HEK293T (cell line): ENCODE results near the gene SNX8.

Experiments
- CTCF ChIA-PET: fragments of 350-600 bp; formaldehyde crosslinking; extraction: SDS; loops from one replicate; lab custom pipeline; 2021; ENCODE audit warnings: antibody characterized with exemption, inconsistent platforms; lab: Yijun Ruan, JAX
- POLR2A ChIA-PET: fragments of 350-600 bp; formaldehyde crosslinking; extraction: SDS; loops from one replicate; lab custom pipeline; 2020; ENCODE audit warnings: antibody characterized with exemption, inconsistent platforms; lab: Yijun Ruan, JAX
- DNase-seq: peaks from one replicate; pipeline ENCODE4 v3.0.0; 2012; ENCODE audit warnings: mixed read lengths; ENCODE audit errors: extremely low spot score
- ARNT ChIP-seq: fragments of 450-650 bp; IDR thresholded peaks from 2 replicates; pipeline ENCODE4 v1.6.1; 2017; ENCODE audit warnings: mild to moderate bottlenecking
- BHLHE40 ChIP-seq: fragments of 450-650 bp; IDR thresholded peaks from 2 replicates; pipeline ENCODE4 v1.6.1; 2016; ENCODE audit warnings: mild to moderate bottlenecking, moderate library complexity, borderline replicate concordance
- CTBP1 ChIP-seq: fragments of 450-650 bp; IDR thresholded peaks from 2 replicates; pipeline ENCODE4 v1.6.1; 2016; ENCODE audit warnings: borderline replicate concordance
- ELF4 ChIP-seq: fragments of 450-650 bp; IDR thresholded peaks from 2 replicates; pipeline ENCODE4 v1.6.1; 2017; ENCODE audit warnings: antibody characterized with exemption
- FOXA1 ChIP-seq: fragments of 450-650 bp; IDR thresholded peaks from 2 replicates; pipeline ENCODE4 v1.6.1; 2016; ENCODE audit warnings: mild to moderate bottlenecking
- FOXK2 ChIP-seq: fragments of 450-650 bp; IDR thresholded peaks from 2 replicates; pipeline ENCODE4 v1.6.1; 2016; ENCODE audit warnings: mild to moderate bottlenecking
- FOXM1 ChIP-seq: fragments of 450-650 bp; IDR thresholded peaks from 2 replicates; pipeline ENCODE4 v1.6.1; 2017; ENCODE audit warnings: mild to moderate bottlenecking, borderline replicate concordance
- HDGF ChIP-seq: fragments of 450-650 bp; IDR thresholded peaks from 2 replicates; pipeline ENCODE4 v1.6.1; 2017; ENCODE audit warnings: antibody characterized with exemption, borderline replicate concordance
- L3MBTL2 ChIP-seq: fragments of 450-650 bp; conservative IDR thresholded peaks from 2 replicates; pipeline ENCODE4 v1.6.1; 2016; ENCODE audit warnings: mild to moderate bottlenecking
- LEF1 ChIP-seq: fragments of 450-650 bp; IDR thresholded peaks from 2 replicates; pipeline ENCODE4 v1.6.1; 2017; ENCODE audit warnings: mild to moderate bottlenecking, borderline replicate concordance
- NFRKB ChIP-seq: fragments of 450-650 bp; IDR thresholded peaks from 2 replicates; pipeline ENCODE4 v1.6.1; 2016; ENCODE audit warnings: mild to moderate bottlenecking, moderate library complexity
- SP1 ChIP-seq: fragments of 450-650 bp; IDR thresholded peaks from 2 replicates; pipeline ENCODE4 v1.6.1; 2017
- SUZ12 ChIP-seq: fragments of 450-650 bp; IDR thresholded peaks from 2 replicates; pipeline ENCODE4 v1.6.1; 2016; ENCODE audit warnings: mild to moderate bottlenecking
- TARDBP ChIP-seq: fragments of 450-650 bp; IDR thresholded peaks from 2 replicates; pipeline ENCODE4 v1.6.1; 2016
- ZNF384 ChIP-seq: fragments of 450-650 bp; IDR thresholded peaks from 2 replicates; pipeline ENCODE4 v1.6.1; 2016
- TF ChIP-seq, protein P1 (sequence below): fragments of 450-650 bp; IDR thresholded peaks from 2 replicates; pipeline ENCODE4 v1.6.1; 2016

The SNX8 gene

DNA sequence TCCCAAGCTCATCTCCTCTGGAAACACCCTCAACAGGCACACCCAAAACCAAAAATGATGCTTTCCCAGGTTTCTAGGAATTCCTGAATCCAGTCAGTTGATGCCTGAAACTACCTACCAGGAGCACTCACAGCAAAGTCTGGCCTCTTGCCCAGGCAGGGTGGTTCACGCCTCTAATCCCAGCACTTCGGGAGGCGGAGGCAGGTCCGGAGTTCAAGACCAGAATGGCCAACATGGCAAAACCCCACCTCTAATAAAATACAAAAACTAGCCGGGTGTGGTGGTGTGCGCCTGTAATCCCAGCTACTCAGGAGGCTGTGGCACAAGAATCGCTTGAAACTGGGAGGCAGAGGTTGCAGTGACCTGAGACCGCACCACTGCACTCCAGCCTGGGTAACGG is 83.4 kb downstream of the SNX8 start:
- TF ChIP-seq HDGF (no peak), ARNT (no peak), FOXM1 (no peak), FOXA1 (no peak), SP1 (no peak)
- ChIA-PET CTCF (no interaction called here), POLR2A (no interaction called here)
- no peak for DNase-seq

DNA sequence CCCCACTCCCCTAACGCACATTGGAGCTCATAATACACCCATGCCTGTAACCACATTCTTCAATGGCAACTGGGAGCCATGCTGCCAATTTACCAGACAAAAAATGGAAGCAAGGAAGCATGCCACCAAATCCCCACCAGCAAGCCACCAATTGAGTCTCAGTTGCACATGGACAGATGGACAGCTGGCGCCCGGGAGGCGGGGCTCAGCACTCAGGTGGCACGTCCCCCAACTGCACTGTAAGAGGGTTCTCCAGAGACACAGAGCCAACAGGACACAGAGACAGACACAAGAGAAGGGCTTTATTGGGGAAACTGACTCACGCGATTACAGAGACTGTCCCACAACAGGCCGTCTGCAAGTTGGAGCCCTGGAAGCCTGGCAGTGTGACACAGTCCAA is 84.0 kb downstream of the SNX8 start:
- no peak for TF ChIP-seq SUZ12
- no peak for TF ChIP-seq L3MBTL2
- TF ChIP-seq BHLHE40, result no peak
- TF ChIP-seq TARDBP, result no peak
- TF ChIP-seq FOXM1, result no peak
- no peak for TF ChIP-seq CTBP1
- no peak for TF ChIP-seq FOXA1
- no peak for TF ChIP-seq SP1
- no peak for TF ChIP-seq FOXK2
- no peak for TF ChIP-seq HDGF
- TF ChIP-seq ELF4, result no peak
- TF ChIP-seq, protein P1, sequence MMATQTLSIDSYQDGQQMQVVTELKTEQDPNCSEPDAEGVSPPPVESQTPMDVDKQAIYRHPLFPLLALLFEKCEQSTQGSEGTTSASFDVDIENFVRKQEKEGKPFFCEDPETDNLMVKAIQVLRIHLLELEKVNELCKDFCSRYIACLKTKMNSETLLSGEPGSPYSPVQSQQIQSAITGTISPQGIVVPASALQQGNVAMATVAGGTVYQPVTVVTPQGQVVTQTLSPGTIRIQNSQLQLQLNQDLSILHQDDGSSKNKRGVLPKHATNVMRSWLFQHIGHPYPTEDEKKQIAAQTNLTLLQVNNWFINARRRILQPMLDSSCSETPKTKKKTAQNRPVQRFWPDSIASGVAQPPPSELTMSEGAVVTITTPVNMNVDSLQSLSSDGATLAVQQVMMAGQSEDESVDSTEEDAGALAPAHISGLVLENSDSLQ, result no peak
- no peak for TF ChIP-seq ZNF384
- TF ChIP-seq NFRKB, result no peak
- TF ChIP-seq LEF1, result no peak
- no peak for TF ChIP-seq ARNT
- ChIA-PET POLR2A (no interaction called here), CTCF (no interaction called here)
- no peak for DNase-seq

DNA sequence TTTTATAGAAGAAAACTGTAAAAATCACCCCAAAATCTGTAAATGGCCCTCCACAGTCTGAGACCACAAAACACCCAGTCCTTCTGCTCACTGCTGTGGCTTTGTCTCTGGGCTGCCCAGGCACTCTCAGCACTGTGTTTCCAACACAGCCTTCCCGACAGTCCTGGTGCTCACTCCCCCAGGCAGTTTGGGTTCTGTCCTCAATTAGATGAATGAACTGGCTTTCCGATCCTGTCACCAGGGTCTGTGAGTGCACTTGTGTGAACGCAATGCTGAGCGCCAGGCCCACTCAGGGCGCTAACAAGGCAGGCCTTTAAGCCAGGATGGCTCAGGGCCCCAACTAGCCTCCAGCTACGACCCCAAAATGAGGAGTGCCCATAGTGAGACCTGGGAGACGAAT is 84.8 kb downstream of the SNX8 start:
- TF ChIP-seq ARNT (no peak), ELF4 (no peak), SP1 (no peak), FOXM1 (no peak), TARDBP (no peak), LEF1 (no peak), FOXA1 (no peak), L3MBTL2 (no peak), NFRKB (no peak), FOXK2 (no peak), HDGF (no peak), CTBP1 (no peak), BHLHE40 (no peak), ZNF384 (no peak), SUZ12 (no peak)
- TF ChIP-seq, protein P1, result no peak
- no peak for DNase-seq
- CTCF ChIA-PET, result no interaction called here
- POLR2A ChIA-PET, result no interaction called here

DNA sequence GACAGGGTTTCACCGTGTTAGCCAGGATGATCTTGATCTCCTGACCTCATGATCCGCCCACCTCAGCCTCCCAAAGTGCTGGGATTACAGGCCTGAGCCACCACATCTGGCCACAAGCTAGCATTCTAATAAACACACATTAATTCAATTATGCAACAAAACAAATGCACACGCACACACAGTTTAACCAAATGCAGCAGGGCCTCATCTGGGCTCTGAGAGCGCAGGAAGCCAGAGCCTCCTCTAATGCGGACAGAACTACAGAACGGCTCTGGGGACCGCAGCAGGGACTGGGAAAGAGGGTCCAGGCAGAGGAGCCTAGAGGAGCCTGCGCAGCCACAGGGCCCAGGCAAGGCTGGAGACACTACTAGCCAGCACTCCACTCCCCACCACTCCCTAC is 85.3 kb downstream of the SNX8 start:
- TF ChIP-seq ARNT, result no peak
- no peak for TF ChIP-seq HDGF
- no peak for TF ChIP-seq FOXK2
- TF ChIP-seq, protein P1, result no peak
- no peak for TF ChIP-seq LEF1
- TF ChIP-seq TARDBP, result no peak
- no peak for TF ChIP-seq FOXA1
- TF ChIP-seq ELF4, result no peak
- DNase-seq, result no peak

DNA sequence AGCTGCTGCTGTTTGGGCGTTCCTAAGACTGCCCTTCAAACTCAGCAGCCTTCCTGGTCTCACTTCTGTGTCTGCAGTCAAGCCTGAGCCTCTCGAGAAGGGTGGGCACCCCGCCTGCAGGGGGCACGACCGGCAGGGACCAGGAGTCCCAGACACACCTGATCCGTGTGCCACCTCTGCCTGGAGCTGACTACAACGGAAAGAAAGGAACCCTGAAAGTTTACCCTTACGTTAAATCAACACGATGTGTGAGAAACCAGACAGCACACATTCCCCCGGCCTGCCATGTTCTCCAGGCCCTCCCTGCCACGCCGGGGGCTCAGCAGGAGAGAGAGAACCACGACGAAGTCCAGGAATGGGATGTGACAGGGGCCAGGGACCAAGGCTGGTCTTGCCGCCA is 86.5 kb downstream of the SNX8 start:
- TF ChIP-seq ARNT, result no peak
- TF ChIP-seq L3MBTL2, result no peak
- TF ChIP-seq BHLHE40, result no peak
- no peak for TF ChIP-seq LEF1
- TF ChIP-seq TARDBP, result no peak
- no peak for TF ChIP-seq CTBP1
- TF ChIP-seq SP1, result no peak
- TF ChIP-seq FOXK2, result no peak
- TF ChIP-seq HDGF, result no peak
- TF ChIP-seq ZNF384, result no peak
- TF ChIP-seq, protein P1, result no peak
- no peak for TF ChIP-seq ELF4
- TF ChIP-seq NFRKB, result no peak
- no peak for TF ChIP-seq FOXA1
- DNase-seq, result no peak
- ChIA-PET CTCF (interaction anchor here (0.5 kb wide), 1 partner anchor 12 kb away, joined by 3 read pairs; no protein-coding TSS in a partner anchor), POLR2A (interaction anchor here (0.7 kb wide), 1 partner anchor 14 kb away, joined by 3 read pairs; the partner anchor contains the start of genes MRM2 and NUDT1)

More for the DNA sequence above, 85.3 kb downstream of the SNX8 start:
- CTCF ChIA-PET, result no interaction called here
- POLR2A ChIA-PET, result interaction anchor here (0.7 kb wide), 1 partner anchor 9 kb away, joined by 3 read pairs; no protein-coding TSS in a partner anchor

DNA sequence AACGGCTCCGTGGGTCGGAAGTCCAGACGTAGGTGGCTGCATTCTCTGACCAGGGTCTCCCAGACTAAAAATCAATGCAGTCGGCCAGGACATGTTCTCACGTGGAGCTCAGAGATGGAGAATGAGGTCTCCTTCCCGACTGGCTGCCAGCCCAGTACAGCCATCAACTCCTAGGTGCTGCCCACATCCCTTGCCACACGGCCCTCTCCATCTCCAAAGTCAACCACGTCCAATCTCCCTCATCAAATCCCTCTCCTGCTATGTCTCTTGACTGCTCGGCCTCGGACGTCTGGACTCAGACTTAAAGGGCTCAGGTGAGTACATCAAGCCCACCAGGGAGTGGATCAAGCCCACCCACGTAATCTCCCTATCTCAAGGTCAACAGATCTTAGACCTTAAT is 88.4 kb downstream of the SNX8 start:
- ChIA-PET CTCF (no interaction called here), POLR2A (no interaction called here)
- TF ChIP-seq TARDBP (no peak), SUZ12 (no peak), NFRKB (no peak), ELF4 (no peak)
- DNase-seq, result no peak
